IPS-18c (cell line): ENCODE results near the gene EIF3L.

Source experiments
- H3K4me3 ChIP-seq: 2 replicates; pipeline ENCODE4 v1.7.0; 2013; ENCODE audit warnings: low read depth, mild to moderate bottlenecking, low read length, moderate library complexity; ENCODE audit not compliant: insufficient read depth
- H3K9me3 ChIP-seq: one replicate; pipeline ENCODE4 v1.6.1; 2013; ENCODE audit warnings: mild to moderate bottlenecking, low read length, moderate library complexity; ENCODE audit not compliant: control insufficient read depth, insufficient read depth

The EIF3L gene

DNA sequence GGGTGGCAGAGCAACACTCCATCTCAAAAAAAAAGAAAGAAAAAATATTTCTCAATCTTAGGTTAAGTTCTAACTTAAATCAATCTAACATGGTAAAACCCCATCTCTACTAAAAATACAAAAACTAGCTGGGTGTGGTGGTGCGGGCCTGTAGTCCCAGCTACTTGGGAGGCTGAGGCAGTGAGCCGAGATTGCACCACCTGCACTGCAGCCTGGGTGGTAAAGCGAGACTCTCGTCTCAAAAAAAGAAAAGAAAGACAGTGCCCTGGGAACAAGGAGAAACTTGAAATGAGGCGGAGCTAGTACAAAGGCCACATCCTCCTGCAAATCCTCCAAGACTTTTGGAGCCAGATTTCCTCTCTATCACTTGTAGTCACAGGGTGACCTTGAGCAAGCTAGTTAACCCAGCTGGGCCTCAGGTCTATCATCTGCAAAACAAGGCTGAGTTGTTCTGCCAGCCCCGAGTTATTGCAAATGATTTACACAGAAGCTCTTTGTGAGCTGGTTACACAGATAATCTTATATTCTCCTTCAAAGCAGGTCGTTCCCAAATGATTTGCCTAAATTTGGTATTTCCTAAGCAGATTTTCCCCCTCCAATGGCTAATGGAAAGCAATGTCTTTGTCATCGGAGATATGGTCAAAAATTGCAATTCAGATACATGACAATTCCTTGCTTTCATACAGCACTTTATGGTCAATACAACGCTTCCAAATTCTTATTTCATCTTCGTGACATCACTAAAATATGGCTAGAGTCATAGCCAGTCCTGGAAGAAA, 7.0 kb upstream of the EIF3L start:
- Histone ChIP-seq H3K9me3 (no peaks in the 10 kb centered on the region), H3K4me3 (no peak overlapping the region)

DNA sequence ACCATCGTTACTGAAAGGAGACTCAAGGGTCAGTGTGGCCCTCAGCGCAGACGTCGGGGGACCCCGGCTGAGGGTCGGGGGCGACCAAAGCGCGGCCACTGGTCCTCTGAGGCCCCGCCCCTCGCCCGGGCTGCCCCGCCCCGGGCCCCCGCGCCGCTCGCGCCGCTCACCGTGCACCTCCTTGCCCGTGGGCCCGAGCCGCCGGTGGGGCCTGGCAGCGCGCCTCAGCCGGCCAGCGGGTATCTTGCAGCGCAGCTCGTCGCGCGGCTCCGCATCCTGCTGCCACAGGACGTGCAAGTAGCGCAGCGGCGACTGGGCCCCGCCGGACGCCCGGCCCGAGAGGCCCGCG, 5.5 kb upstream of the EIF3L start:
- H3K9me3 ChIP-seq, result no peaks in the 10 kb centered on the region
- H3K4me3 ChIP-seq, result peak overlapping the region; percentile 92

DNA sequence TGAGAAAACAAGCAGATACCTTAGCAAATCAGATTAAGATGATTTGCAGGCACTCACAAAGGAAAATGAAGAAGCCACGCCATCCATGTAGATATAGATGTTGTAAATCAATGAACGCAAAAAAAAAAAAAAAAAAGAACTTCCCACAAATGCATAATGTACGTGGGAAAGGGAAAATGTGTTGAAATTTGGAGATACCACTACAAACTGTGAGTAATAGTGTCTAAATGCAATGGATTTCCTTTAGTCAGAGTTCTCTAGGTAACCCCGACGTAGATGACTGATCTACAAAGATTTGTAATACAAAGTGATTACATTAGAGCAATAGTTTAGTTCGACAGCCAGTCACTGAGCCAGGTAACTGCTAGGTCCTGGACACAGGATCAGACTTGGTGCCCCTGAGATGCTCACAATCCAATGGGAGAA, 4.3 kb upstream of the EIF3L start:
- H3K9me3 ChIP-seq, result no peaks in the 10 kb centered on the region
- peak overlapping the region; percentile 34; the same call in 1 of the 2 replicates for H3K4me3 ChIP-seq

DNA sequence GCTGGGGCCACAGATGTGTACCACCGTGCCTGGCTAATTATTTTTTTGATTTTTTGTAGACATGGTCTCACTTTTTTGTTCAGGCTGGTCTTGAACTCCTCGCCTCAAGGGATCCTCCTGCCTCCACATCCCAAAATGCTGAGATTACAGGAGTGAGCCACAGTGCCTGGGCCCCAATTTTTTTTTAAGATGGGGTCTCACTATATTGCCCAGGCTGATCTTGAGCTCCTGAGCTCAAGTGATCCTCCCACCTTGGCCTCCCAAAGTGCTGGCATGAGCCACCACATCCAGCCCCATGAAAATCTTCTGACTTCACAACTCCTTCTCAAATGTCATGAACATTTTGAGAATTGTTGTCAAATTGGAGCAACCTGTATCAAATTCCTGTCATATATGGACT, 2.8 kb upstream of the EIF3L start:
- Histone ChIP-seq H3K9me3 (no peaks in the 10 kb centered on the region), H3K4me3 (no peak overlapping the region)

DNA sequence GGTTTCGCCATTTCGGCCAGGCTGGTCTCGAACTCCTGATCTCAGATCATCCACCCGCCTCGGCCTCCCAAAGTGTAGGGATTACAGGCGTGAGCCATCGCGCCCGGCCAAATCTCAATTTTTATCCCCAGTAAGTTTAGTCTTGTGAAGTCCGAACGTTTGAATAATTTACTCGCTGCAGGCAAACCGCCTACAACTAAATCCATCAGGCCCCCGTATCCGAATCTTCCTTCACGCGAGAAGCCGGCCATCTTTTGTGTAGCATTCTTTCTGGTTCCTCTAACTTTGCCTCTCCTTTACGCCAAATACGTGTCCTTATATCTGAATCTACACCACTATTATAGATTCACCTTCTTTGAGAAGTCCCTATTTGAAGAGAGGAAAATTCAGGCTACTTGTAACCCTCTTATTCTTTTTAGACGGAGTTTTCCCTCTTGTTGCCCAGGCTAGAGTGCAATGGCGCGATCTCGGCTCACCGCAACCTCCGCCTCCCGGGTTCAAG, 581 bp upstream of the EIF3L start:
- Histone ChIP-seq H3K4me3 (peak overlapping the region; percentile 100), H3K9me3 (no peaks in the 10 kb centered on the region)

DNA sequence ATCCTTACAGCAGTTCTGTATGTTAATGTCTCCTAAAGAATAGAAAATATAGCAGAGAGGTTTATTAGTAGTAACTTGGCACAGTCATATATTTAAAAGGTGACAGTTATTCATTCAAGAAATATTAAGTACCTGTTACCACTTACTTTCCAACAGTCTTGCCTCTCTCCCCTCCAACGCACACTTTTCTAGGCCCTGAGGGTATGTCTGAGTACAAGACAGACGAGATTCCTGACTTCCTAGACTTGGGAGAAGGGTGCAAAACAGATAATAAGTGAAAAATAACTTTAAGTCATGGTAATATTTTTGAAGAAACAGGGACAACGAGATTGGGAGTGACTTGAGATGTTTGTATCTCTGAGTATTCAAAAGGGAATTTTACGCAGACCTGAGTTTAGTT, 1.6 kb downstream of the EIF3L start:
- H3K4me3 ChIP-seq, result no peak overlapping the region; the same call in 1 of the 2 replicates
- no peaks in the 10 kb centered on the region for H3K9me3 ChIP-seq

DNA sequence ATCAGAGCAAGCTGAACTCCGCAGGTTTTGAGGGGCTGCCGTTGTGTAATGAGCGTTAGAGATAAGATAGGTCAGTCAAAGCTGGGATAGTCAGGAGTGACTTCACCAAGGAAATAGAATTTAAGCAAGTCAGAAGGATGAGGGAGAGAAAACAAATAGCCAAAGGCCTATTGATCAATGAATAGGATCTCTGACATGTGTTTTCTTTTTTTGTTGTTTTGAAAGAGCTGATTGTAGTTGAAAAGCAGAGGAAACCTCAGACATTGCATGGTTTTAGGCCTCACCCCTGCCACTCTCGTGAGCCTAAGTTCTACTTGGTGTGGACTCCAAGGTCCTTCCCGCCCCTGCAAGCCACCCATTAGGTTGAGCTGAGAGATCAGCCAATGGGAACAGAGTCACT, 3.2 kb downstream of the EIF3L start:
- H3K9me3 ChIP-seq, result no peaks in the 10 kb centered on the region
- no peak overlapping the region for H3K4me3 ChIP-seq

DNA sequence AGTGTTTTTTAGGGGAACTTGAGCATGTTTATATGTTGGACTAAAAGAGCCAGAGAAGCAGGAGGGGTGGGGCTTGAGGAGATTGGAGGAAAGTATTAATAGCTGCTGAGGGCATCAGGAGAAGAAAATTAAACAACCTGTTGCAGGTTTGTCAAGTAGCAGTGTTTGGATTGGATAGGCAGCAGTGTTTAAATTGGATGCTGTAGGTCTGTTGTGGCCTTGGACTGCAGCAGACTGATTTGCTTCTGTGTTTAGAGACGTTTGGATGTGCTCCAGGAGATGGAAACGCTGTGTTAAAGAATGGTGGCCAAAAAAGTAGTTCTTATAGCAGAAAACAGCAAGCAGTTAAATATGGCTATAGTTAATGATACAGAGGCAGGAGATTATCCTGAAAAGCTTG, 5.7 kb downstream of the EIF3L start:
- H3K9me3 ChIP-seq, result no peaks in the 10 kb centered on the region
- no peak overlapping the region for H3K4me3 ChIP-seq

DNA sequence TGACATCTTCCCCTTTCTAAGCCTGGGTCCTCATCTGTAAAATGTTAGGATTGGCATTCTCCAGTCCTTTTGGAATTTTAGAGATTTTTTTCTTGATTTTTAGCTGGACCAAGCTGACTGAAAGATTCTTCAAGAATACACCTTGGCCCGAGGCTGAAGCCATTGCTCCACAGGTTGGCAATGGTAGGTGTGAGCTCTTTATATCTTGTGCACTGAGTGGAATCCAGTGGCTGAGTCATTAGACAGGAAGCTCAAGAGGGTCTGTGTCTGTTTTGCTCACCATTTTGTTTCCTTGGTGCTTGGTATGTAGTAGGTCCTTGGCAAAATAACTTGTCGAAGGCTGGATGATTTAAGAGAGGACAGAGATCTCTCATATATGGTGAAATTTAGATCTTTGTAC, 6.2 kb downstream of the EIF3L start:
- Histone ChIP-seq H3K9me3 (no peaks in the 10 kb centered on the region), H3K4me3 (no peak overlapping the region)

DNA sequence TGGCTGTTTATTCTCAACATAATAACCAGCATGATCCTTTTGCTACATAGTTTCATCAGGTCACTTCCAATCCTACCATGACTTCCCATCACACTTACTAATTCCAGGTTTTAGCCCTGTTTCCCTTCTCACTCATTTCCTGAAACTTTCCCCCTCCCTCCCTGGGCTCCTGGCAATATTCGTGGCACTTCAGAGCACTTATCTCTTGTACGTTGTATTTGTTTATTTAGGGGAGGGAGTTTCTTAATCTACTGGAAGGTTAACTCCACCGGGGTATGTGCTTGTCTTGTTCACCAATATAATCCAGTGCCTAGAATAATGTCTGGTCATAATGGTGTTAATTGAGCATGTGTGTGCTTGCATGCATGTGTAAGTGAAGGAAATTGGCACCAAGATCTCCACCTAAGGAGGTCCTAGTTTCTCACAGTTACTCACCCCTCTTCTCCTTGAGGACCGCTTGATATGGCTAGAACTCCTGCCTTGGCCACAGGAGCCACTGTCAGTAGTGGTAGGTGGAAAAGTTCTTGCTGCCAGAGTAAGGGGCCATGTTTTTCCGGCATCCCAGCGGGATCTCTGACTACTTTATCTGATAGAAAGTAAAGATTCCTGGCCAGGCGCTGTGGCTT, 11.7 kb downstream of the EIF3L start:
- Histone ChIP-seq H3K4me3 (no peak overlapping the region), H3K9me3 (no peaks in the 10 kb centered on the region)

DNA sequence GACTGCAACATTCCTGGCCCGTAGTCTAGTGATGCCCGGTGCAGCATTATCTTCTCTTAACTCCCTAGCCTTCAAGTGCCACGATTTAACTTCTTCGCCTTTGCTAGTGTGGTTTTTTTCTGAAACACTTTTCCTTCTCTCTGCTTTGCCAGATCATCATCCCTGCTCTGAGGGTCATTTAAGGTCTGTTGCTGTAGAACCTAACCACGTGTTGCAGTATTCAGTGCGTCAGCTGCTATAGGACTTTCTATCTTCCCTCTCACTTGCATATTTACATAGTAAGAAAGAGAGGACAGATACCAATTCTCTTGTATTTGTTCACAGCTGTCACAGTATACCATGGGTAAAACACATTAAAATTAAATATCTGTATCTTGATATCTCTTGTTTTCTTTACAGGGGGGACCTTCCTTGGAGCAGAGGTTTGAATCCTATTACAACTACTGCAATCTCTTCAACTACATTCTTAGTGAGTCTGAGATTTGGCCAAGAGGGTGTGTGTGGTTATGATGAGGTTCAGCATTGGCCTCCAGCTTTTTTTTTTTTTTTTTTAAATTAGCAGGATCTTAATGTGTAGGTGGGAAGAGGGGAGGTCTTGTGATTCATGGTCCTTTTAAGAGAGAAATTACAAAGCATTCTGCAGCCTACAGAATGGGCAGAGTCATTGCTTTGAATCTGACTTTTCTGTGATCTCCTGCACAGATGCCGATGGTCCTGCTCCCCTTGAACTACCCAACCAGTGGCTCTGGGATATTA, 13.5 kb downstream of the EIF3L start:
- no peak overlapping the region for H3K4me3 ChIP-seq
- no peaks in the 10 kb centered on the region for H3K9me3 ChIP-seq

DNA sequence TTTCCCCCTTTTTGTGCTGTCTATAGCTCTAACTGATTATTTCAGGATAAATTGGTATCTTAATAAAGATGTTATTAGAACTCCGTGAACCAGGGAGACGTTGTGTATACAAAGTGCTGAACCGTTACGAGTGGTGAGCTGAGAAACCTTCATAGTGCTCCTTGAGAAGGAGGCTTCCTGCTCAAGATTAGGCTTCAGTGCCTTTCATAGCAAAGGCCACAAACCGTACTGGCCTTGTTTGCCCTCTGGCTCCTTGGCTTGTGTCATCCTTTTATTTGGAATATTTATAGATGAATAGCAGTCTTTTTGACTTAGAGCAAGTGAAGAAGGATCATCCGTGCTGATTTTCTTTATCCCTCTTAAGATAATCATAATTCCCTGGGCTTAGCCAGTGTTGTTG, 16.3 kb downstream of the EIF3L start:
- Histone ChIP-seq H3K9me3 (no peaks in the 10 kb centered on the region), H3K4me3 (no peak overlapping the region)

DNA sequence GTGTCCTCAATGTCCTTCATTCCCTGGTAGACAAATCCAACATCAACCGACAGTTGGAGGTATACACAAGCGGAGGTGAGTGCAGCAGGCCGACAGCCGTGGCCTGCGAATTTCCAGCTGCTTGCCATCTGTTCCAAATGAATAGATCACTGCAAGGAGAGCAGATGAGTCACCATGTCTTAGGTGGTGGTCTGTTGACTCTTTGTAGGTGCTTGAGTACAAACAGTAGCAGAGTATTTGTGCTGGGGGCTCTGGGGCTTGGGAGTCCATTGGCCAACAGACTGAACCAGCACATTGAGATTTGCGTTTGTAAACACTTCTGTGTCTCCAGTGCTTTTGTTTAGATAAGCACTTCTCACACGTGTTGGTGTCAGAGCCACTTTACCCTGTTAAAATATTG, 21.1 kb downstream of the EIF3L start:
- Histone ChIP-seq H3K4me3 (no peak overlapping the region), H3K9me3 (no peaks in the 10 kb centered on the region)

DNA sequence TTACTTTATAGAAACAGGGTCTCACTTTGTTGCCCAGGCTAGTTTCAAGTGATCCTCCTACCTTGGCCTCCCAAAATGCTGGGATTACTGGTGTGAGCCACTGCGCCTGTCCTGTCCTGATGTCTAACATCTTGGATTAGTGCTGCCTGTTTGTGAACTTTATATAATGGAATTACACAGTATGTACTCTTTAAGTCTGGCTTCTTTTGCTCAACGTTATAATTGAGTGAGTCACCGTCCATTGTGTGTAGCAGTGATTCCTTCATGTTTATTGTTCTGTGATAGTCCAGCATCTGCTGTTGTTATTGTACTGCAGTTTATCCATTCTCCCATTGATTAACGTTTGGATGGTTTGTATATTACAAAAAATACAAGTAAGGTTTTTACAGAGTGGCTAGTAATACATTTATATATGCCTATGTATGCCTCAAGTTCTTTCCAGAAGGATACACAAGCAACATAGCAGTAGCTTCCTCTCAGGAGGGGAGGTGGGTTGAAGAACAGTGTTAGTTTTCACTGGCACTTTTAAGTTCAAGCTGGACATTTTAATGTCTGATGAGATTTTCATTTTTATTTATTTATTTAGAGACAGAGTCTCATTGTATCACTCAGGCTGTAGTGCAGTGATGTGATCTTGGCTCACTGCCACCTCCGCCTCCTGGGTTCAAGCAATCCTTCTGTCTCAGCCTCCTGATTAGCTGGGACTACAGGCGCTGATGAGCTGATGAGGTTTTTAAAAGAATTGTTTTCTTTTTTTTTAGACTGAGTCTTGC, 31.6 kb downstream of the EIF3L start:
- no peak overlapping the region for H3K4me3 ChIP-seq
- no peaks in the 10 kb centered on the region for H3K9me3 ChIP-seq

DNA sequence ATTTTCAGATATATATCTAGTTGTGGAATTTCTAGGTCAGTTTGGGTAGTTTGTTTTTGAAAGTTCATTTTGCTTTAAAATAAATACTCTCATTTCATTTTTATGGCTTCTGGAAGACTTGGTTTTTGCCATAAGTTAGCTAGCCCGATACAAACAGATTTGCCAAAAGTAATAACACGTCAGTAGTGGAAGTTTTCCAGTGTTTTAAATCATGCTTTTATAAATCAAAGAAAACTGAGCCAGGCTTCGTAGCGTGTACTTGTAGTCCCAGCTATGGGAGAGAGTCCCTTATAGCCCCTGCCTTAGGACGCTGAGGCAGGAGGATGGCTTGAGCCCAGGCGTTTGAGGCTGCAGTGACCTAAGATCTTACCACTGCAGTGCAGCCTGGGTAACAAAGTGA, 35.2 kb downstream of the EIF3L start:
- Histone ChIP-seq H3K9me3 (no peaks in the 10 kb centered on the region), H3K4me3 (no peak overlapping the region)

DNA sequence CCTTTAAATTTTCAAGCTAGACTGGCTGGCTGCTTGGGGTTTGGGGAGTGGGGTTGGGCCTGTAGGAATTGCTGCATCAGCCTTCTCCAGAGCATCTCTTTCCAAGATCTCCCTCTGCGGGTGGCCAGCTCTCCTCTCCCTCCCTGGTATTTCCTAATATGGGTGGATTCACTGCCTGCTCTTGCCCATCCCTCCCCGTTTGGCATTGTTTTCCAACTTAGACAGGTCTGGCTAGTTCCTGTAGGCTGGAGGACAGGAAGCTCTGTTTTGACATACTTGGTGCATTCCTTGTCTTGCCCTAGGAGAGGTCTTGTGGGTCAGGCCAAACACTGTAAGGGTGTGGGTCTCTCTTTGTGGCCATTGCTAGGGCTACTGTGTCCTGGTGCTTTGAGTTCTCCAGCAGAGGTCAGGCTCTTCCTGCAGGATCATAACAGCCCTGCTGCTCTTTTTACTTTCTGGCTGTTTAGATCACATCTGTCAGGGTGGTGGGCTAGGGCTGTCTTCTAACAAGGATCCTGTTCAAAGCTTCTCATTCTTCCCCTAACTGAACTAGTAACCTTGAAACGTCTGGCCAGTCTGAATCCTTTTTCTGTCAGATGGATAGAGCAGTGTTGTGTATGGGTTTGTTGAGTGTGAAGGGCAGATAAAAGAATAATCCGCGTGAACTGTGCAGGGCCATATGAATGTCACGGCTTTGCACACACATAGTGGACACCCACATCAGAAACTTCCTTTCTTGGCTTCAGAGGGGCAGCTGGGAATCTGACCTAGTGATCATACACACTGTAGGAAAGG, 38.6 kb downstream of the EIF3L start:
- H3K4me3 ChIP-seq, result no peak overlapping the region
- no peaks in the 10 kb centered on the region for H3K9me3 ChIP-seq

DNA sequence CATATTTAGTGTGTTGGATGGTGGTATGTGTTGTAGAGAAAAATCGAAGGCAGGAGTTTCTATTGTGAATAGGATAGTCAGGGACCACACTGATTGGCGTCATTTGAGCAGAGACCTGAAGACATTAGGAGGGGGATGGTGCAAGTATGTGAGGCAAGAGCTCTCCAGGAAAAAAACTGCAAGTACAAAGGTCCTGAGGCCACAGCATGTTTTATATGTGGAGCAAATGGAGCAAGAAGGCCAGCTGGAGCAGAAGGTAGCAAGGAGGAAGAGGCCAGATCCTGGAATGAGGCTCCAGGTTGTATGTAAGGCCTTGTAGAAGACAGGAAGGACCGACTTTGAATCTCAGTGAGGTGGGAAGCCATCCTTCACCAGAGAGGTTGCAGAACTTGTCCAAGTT, 42.7 kb downstream of the EIF3L start:
- Histone ChIP-seq H3K4me3 (no peak overlapping the region), H3K9me3 (no peaks in the 10 kb centered on the region)
